HEK293 (cell line): ENCODE results near the gene DDX56.

ENCODE experiments used
- GLI4 ChIP-seq: fragments of 450-650 bp; formaldehyde crosslinking; IDR thresholded peaks from 2 replicates; pipeline ENCODE4 v1.5.1; 2016; ENCODE audit warnings: missing biosample characterization, missing genetic modification characterization
- PRDM1 ChIP-seq: fragments of 450-650 bp; formaldehyde crosslinking; IDR thresholded peaks from 2 replicates; pipeline ENCODE4; 2016; ENCODE audit warnings: missing biosample characterization, missing genetic modification characterization
- PRDM10 ChIP-seq: fragments of 450-650 bp; formaldehyde crosslinking; IDR thresholded peaks from 2 replicates; pipeline ENCODE4 v1.5.1; 2016; ENCODE audit warnings: missing biosample characterization, missing genetic modification characterization
- YY2 ChIP-seq: fragments of 450-650 bp; formaldehyde crosslinking; IDR thresholded peaks from 2 replicates; pipeline ENCODE4 v1.5.1; 2016; ENCODE audit warnings: missing biosample characterization, missing genetic modification characterization
- ZBTB17 ChIP-seq: fragments of 450-650 bp; formaldehyde crosslinking; IDR thresholded peaks from 2 replicates; pipeline ENCODE4 v1.5.1; 2016; ENCODE audit warnings: missing biosample characterization, missing genetic modification characterization
- ZBTB44 ChIP-seq: fragments of 450-650 bp; IDR thresholded peaks from 2 replicates; pipeline ENCODE4 v1.5.1; 2018; ENCODE audit warnings: missing biosample characterization, mild to moderate bottlenecking, missing genetic modification characterization
- ZNF184 ChIP-seq: fragments of 450-650 bp; IDR thresholded peaks from 2 replicates; pipeline ENCODE4 v1.5.1; 2018; ENCODE audit warnings: missing biosample characterization, mild to moderate bottlenecking, missing genetic modification characterization
- ZNF202 ChIP-seq: fragments of 450-650 bp; formaldehyde crosslinking; IDR thresholded peaks from 2 replicates; pipeline ENCODE4 v1.5.1; 2016; ENCODE audit warnings: missing biosample characterization, missing genetic modification characterization, borderline replicate concordance
- ZNF341 ChIP-seq: fragments of 450-650 bp; formaldehyde crosslinking; IDR thresholded peaks from 2 replicates; pipeline ENCODE4; 2016; ENCODE audit warnings: low read depth, missing biosample characterization, missing genetic modification characterization
- ZNF510 ChIP-seq: fragments of 450-650 bp; formaldehyde crosslinking; IDR thresholded peaks from 2 replicates; pipeline ENCODE4 v1.5.1; 2018; ENCODE audit warnings: mild to moderate bottlenecking, missing genetic modification characterization, missing biosample characterization; ENCODE audit not compliant: insufficient replicate concordance
- ZNF555 ChIP-seq: fragments of 450-650 bp; formaldehyde crosslinking; conservative IDR thresholded peaks from 2 replicates; pipeline ENCODE4 v1.5.1; 2017; ENCODE audit warnings: missing biosample characterization, mild to moderate bottlenecking, missing genetic modification characterization, inconsistent platforms
- ZNF571 ChIP-seq: fragments of 450-650 bp; formaldehyde crosslinking; IDR thresholded peaks from 2 replicates; pipeline ENCODE4 v1.5.0; 2017; ENCODE audit warnings: missing biosample characterization, missing genetic modification characterization
- ZNF621 ChIP-seq: fragments of 450-650 bp; formaldehyde crosslinking; IDR thresholded peaks from 2 replicates; pipeline ENCODE4 v1.5.1; 2017; ENCODE audit warnings: missing biosample characterization, missing genetic modification characterization
- ZNF629 ChIP-seq: fragments of 450-650 bp; formaldehyde crosslinking; IDR thresholded peaks from 2 replicates; pipeline ENCODE4 v1.5.1; 2017; ENCODE audit warnings: missing biosample characterization, missing genetic modification characterization
- ZNF747 ChIP-seq: fragments of 450-650 bp; formaldehyde crosslinking; IDR thresholded peaks from 2 replicates; pipeline ENCODE4 v1.5.1; 2016; ENCODE audit warnings: missing biosample characterization, missing genetic modification characterization
- ZNF776 ChIP-seq: fragments of 450-650 bp; formaldehyde crosslinking; IDR thresholded peaks from 2 replicates; pipeline ENCODE4 v1.5.0; 2017; ENCODE audit warnings: missing biosample characterization, missing genetic modification characterization, borderline replicate concordance
- TF ChIP-seq, protein P1 (sequence below): fragments of 450-650 bp; formaldehyde crosslinking; IDR thresholded peaks from 2 replicates; pipeline ENCODE4 v1.5.1; 2017; ENCODE audit warnings: missing biosample characterization, missing genetic modification characterization
- TF ChIP-seq, protein P2 (sequence below): fragments of 450-650 bp; formaldehyde crosslinking; IDR thresholded peaks from 2 replicates; pipeline ENCODE4 v1.5.1; 2016; ENCODE audit warnings: missing biosample characterization, missing genetic modification characterization
- TF ChIP-seq, protein P3 (sequence below): fragments of 450-650 bp; formaldehyde crosslinking; IDR thresholded peaks from 2 replicates; pipeline ENCODE4 v1.5.1; 2017; ENCODE audit warnings: missing biosample characterization, missing genetic modification characterization
- TF ChIP-seq, protein P4 (sequence below): fragments of 450-650 bp; formaldehyde crosslinking; optimal IDR thresholded peaks from 2 replicates; pipeline ENCODE3; 2016; ENCODE audit warnings: missing biosample characterization, mild to moderate bottlenecking, missing genetic modification characterization
- TF ChIP-seq, protein P5 (sequence below): fragments of 450-650 bp; formaldehyde crosslinking; IDR thresholded peaks from 2 replicates; pipeline ENCODE4 v1.5.1; 2016; ENCODE audit warnings: missing biosample characterization, missing genetic modification characterization
- TF ChIP-seq, protein P6 (sequence below): fragments of 450-650 bp; formaldehyde crosslinking; IDR thresholded peaks from 2 replicates; pipeline ENCODE4 v1.5.1; 2016; ENCODE audit warnings: missing biosample characterization, missing genetic modification characterization

DDX56 gene

DNA sequence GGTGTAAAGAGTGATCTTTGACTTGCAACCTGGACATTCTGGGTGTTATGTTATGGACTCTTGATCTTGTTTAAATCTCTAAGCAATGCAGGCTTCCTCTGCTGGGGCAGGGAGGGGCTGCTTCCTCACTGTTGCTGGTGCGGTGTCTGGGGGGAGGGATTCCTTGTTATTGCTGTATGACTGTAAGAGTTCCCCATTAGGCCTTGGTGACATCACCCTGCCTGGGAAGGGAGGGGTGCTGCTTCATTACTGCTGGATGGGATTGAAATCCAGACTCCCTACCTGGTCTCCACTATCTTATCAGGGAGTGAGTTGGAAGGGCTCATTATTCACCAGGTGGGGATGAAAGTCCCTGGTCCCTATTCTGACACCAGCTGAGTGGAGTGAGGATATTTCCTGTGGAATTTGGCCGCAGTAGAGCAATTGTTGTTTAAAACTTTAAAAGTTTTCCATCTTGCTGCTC is 41.5 kb upstream of the DDX56 start (continued):
- TF ChIP-seq, protein P1, sequence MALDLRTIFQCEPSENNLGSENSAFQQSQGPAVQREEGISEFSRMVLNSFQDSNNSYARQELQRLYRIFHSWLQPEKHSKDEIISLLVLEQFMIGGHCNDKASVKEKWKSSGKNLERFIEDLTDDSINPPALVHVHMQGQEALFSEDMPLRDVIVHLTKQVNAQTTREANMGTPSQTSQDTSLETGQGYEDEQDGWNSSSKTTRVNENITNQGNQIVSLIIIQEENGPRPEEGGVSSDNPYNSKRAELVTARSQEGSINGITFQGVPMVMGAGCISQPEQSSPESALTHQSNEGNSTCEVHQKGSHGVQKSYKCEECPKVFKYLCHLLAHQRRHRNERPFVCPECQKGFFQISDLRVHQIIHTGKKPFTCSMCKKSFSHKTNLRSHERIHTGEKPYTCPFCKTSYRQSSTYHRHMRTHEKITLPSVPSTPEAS (tag by site-specific recombination) = no peak
- TF ChIP-seq ZNF747 (tag by site-specific recombination) (no peak), PRDM10 (tag by site-specific recombination) (peak; percentile 93), YY2 (tag by site-specific recombination) (no peak), ZBTB17 (tag by site-specific recombination) (no peak), ZNF184 (tag by site-specific recombination) (no peak), ZNF629 (tag by site-specific recombination) (peak; percentile 91), ZNF776 (no peak), PRDM1 (tag by site-specific recombination) (0 out of 2 replicates have a peak, but pooled peaks have one; percentile 18), ZNF555 (tag by site-specific recombination) (no peak), ZNF341 (tag by site-specific recombination) (peak; percentile 39; the same call in 1 of the 2 replicates), ZNF571 (tag by site-specific recombination) (no peak), ZBTB44 (tag by site-specific recombination) (no peak), GLI4 (tag by site-specific recombination) (no peak), ZNF510 (no peak), ZNF202 (no peak), ZNF621 (tag by site-specific recombination) (no peak)
- TF ChIP-seq, protein P2, sequence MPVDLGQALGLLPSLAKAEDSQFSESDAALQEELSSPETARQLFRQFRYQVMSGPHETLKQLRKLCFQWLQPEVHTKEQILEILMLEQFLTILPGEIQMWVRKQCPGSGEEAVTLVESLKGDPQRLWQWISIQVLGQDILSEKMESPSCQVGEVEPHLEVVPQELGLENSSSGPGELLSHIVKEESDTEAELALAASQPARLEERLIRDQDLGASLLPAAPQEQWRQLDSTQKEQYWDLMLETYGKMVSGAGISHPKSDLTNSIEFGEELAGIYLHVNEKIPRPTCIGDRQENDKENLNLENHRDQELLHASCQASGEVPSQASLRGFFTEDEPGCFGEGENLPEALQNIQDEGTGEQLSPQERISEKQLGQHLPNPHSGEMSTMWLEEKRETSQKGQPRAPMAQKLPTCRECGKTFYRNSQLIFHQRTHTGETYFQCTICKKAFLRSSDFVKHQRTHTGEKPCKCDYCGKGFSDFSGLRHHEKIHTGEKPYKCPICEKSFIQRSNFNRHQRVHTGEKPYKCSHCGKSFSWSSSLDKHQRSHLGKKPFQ (tag by site-specific recombination) = no peak
- TF ChIP-seq, protein P3, sequence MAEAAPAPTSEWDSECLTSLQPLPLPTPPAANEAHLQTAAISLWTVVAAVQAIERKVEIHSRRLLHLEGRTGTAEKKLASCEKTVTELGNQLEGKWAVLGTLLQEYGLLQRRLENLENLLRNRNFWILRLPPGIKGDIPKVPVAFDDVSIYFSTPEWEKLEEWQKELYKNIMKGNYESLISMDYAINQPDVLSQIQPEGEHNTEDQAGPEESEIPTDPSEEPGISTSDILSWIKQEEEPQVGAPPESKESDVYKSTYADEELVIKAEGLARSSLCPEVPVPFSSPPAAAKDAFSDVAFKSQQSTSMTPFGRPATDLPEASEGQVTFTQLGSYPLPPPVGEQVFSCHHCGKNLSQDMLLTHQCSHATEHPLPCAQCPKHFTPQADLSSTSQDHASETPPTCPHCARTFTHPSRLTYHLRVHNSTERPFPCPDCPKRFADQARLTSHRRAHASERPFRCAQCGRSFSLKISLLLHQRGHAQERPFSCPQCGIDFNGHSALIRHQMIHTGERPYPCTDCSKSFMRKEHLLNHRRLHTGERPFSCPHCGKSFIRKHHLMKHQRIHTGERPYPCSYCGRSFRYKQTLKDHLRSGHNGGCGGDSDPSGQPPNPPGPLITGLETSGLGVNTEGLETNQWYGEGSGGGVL (tag by site-specific recombination) = 0 out of 2 replicates have a peak, but pooled peaks have one; percentile 20
- TF ChIP-seq, protein P4, sequence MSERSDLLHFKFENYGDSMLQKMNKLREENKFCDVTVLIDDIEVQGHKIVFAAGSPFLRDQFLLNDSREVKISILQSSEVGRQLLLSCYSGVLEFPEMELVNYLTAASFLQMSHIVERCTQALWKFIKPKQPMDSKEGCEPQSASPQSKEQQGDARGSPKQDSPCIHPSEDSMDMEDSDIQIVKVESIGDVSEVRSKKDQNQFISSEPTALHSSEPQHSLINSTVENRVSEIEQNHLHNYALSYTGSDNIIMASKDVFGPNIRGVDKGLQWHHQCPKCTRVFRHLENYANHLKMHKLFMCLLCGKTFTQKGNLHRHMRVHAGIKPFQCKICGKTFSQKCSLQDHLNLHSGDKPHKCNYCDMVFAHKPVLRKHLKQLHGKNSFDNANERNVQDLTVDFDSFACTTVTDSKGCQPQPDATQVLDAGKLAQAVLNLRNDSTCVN (tag by site-specific recombination) = no peak
- TF ChIP-seq, protein P5, sequence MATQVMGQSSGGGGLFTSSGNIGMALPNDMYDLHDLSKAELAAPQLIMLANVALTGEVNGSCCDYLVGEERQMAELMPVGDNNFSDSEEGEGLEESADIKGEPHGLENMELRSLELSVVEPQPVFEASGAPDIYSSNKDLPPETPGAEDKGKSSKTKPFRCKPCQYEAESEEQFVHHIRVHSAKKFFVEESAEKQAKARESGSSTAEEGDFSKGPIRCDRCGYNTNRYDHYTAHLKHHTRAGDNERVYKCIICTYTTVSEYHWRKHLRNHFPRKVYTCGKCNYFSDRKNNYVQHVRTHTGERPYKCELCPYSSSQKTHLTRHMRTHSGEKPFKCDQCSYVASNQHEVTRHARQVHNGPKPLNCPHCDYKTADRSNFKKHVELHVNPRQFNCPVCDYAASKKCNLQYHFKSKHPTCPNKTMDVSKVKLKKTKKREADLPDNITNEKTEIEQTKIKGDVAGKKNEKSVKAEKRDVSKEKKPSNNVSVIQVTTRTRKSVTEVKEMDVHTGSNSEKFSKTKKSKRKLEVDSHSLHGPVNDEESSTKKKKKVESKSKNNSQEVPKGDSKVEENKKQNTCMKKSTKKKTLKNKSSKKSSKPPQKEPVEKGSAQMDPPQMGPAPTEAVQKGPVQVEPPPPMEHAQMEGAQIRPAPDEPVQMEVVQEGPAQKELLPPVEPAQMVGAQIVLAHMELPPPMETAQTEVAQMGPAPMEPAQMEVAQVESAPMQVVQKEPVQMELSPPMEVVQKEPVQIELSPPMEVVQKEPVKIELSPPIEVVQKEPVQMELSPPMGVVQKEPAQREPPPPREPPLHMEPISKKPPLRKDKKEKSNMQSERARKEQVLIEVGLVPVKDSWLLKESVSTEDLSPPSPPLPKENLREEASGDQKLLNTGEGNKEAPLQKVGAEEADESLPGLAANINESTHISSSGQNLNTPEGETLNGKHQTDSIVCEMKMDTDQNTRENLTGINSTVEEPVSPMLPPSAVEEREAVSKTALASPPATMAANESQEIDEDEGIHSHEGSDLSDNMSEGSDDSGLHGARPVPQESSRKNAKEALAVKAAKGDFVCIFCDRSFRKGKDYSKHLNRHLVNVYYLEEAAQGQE (tag by site-specific recombination) = no peak
- TF ChIP-seq, protein P6, sequence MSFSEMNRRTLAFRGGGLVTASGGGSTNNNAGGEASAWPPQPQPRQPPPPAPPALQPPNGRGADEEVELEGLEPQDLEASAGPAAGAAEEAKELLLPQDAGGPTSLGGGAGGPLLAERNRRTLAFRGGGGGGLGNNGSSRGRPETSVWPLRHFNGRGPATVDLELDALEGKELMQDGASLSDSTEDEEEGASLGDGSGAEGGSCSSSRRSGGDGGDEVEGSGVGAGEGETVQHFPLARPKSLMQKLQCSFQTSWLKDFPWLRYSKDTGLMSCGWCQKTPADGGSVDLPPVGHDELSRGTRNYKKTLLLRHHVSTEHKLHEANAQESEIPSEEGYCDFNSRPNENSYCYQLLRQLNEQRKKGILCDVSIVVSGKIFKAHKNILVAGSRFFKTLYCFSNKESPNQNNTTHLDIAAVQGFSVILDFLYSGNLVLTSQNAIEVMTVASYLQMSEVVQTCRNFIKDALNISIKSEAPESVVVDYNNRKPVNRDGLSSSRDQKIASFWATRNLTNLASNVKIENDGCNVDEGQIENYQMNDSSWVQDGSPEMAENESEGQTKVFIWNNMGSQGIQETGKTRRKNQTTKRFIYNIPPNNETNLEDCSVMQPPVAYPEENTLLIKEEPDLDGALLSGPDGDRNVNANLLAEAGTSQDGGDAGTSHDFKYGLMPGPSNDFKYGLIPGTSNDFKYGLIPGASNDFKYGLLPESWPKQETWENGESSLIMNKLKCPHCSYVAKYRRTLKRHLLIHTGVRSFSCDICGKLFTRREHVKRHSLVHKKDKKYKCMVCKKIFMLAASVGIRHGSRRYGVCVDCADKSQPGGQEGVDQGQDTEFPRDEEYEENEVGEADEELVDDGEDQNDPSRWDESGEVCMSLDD (tag by site-specific recombination) = no peak
